KMS-11 (cell line): ENCODE data around the gene C16orf46.

Source experiments
- H2AFZ ChIP-seq: fragments of 200-600 bp; sonication (generic); 2 replicates; pipeline ENCODE4 v1.6.1; 2016; ENCODE audit warnings: antibody characterized with exemption, mixed run types, low read depth
- H3K27ac ChIP-seq: fragments of 200-600 bp; sonication (generic); 2 replicates; pipeline ENCODE4 v1.6.1; 2016; ENCODE audit warnings: mild to moderate bottlenecking, mixed run types
- H3K27me3 ChIP-seq: fragments of 200-600 bp; sonication (generic); 2 replicates; pipeline ENCODE4 v1.6.1; 2017; ENCODE audit warnings: mild to moderate bottlenecking, low read depth, mixed run types, moderate library complexity; ENCODE audit not compliant: insufficient read depth
- H3K36me3 ChIP-seq: fragments of 200-600 bp; sonication (generic); 2 replicates; pipeline ENCODE4 v1.6.1; 2017; ENCODE audit warnings: mild to moderate bottlenecking, mixed run types; ENCODE audit not compliant: insufficient read depth
- H3K4me1 ChIP-seq: fragments of 200-600 bp; sonication (generic); 2 replicates; pipeline ENCODE4 v1.6.1; 2016; ENCODE audit warnings: mild to moderate bottlenecking, low read depth, mixed run types; ENCODE audit not compliant: poor library complexity, severe bottlenecking
- H3K4me2 ChIP-seq: fragments of 200-600 bp; sonication (generic); 2 replicates; pipeline ENCODE4 v1.7.0; 2016; ENCODE audit warnings: mild to moderate bottlenecking, mixed run types
- H3K4me3 ChIP-seq: fragments of 200-600 bp; sonication (generic); IDR thresholded peaks from 2 replicates; pipeline ENCODE4 v1.6.1; 2017; ENCODE audit warnings: low read depth, low read length, mixed read lengths; ENCODE audit not compliant: insufficient read depth
- H3K79me2 ChIP-seq: fragments of 200-600 bp; sonication (generic); 2 replicates; pipeline ENCODE4 v1.6.1; 2016; ENCODE audit warnings: low read depth, mixed run types; ENCODE audit not compliant: insufficient read depth
- H3K9ac ChIP-seq: fragments of 200-600 bp; sonication (generic); 2 replicates; pipeline ENCODE4 v1.6.1; 2016; ENCODE audit warnings: mild to moderate bottlenecking, mixed run types
- H4K20me1 ChIP-seq: fragments of 200-600 bp; sonication (generic); 2 replicates; pipeline ENCODE4 v1.6.1; 2016; ENCODE audit warnings: mild to moderate bottlenecking, mixed run types; ENCODE audit not compliant: insufficient read depth
- TF ChIP-seq, protein P1 (sequence below): fragments of 200-600 bp; sonication (generic); conservative IDR thresholded peaks from 2 replicates; pipeline ENCODE4 v1.6.1; 2017; ENCODE audit warnings: low read depth, mild to moderate bottlenecking, antibody characterized with exemption, low read length, moderate library complexity, mixed read lengths

C16orf46 gene

DNA sequence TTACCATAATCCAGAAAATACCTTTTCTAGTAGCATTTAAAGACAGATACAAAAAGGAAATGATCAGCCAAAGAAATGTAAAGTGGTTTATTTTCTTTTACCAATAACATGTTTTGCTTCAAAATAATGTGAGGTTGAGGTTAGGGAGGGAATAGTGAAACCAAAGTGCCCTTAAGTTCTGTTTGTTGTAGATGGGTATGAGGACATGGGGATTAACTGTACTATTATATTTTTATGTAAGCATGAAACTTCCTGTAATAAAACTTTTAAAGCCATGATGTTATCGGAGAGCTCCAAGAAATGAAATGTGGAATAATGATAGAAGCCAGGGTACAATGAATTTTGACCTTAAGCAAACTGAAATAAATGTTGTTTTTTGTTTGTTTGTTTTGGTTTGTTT, 9.9 kb downstream of the C16orf46 start:
- Histone ChIP-seq H3K4me2 (no peak overlapping the region), H3K79me2 (no peaks in the 10 kb centered on the region), H2AFZ (no peak overlapping the region), H4K20me1 (no peaks in the 10 kb centered on the region), H3K9ac (no peak overlapping the region), H3K4me1 (no peaks in the 10 kb centered on the region), H3K27ac (no peak overlapping the region), H3K4me3 (no peak overlapping the region), H3K36me3 (no peaks in the 10 kb centered on the region), H3K27me3 (no peaks in the 10 kb centered on the region)
- TF ChIP-seq, protein P1, sequence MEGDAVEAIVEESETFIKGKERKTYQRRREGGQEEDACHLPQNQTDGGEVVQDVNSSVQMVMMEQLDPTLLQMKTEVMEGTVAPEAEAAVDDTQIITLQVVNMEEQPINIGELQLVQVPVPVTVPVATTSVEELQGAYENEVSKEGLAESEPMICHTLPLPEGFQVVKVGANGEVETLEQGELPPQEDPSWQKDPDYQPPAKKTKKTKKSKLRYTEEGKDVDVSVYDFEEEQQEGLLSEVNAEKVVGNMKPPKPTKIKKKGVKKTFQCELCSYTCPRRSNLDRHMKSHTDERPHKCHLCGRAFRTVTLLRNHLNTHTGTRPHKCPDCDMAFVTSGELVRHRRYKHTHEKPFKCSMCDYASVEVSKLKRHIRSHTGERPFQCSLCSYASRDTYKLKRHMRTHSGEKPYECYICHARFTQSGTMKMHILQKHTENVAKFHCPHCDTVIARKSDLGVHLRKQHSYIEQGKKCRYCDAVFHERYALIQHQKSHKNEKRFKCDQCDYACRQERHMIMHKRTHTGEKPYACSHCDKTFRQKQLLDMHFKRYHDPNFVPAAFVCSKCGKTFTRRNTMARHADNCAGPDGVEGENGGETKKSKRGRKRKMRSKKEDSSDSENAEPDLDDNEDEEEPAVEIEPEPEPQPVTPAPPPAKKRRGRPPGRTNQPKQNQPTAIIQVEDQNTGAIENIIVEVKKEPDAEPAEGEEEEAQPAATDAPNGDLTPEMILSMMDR: no peak

DNA sequence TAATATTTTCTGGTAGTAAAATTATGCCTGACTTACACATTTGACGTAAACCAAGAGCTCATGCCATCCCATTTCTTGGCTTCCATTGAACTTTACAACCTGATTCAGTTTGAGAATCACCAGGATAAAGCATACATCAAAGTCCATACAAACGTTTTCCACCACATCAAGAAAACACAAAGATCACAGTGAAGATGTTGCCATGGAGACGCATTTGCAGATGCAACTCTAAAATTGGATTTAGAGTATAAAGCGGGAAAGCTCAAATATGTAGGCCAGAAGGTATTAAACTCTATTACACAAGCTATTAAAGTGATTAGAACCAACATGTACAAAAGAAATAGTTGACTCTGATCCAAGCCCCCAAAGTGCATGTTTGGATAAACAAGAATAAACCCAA, 10.4 kb downstream of the C16orf46 start:
- H3K4me1 ChIP-seq: no peaks in the 10 kb centered on the region
- TF ChIP-seq, protein P1: no peak
- no peak overlapping the region for H2AFZ ChIP-seq
- no peak overlapping the region for H3K27ac ChIP-seq
- no peak overlapping the region for H3K4me2 ChIP-seq
- H3K36me3 ChIP-seq: no peaks in the 10 kb centered on the region
- H4K20me1 ChIP-seq: no peaks in the 10 kb centered on the region
- no peaks in the 10 kb centered on the region for H3K27me3 ChIP-seq
- no peak overlapping the region for H3K4me3 ChIP-seq
- no peaks in the 10 kb centered on the region for H3K79me2 ChIP-seq
- no peak overlapping the region for H3K9ac ChIP-seq

- H3K27ac ChIP-seq: no peak overlapping the region
- no peak overlapping the region for H3K4me3 ChIP-seq
- TF ChIP-seq, protein P1: no peak
- no peak overlapping the region for H2AFZ ChIP-seq
- no peaks in the 10 kb centered on the region for H3K27me3 ChIP-seq
- no peaks in the 10 kb centered on the region for H3K36me3 ChIP-seq
- no peaks in the 10 kb centered on the region for H3K4me1 ChIP-seq
- H3K79me2 ChIP-seq: no peaks in the 10 kb centered on the region
- no peak overlapping the region for H3K4me2 ChIP-seq
- H3K9ac ChIP-seq: no peak overlapping the region
- no peaks in the 10 kb centered on the region for H4K20me1 ChIP-seq
Observed at GRCh38 chr16:81061871-81062608, 15.0 kb downstream of the C16orf46 start.

DNA sequence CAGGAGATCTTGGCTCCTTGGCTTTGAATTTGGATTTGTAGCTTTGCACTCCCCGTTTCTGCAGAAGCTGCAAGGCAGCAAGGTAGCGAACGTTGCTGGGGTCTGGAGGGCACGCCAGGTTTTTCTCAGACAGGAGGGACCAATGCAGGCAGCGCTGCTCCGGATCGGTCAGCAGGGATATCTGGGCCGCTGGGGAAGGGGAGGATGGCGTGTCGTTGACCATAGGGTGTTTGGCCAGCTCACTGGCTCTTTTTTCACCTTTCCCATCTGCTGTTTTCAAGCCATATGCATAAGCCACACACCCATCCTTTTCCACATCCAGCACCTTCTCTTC, 15.8 kb downstream of the C16orf46 start:
- Histone ChIP-seq H3K36me3 (no peaks in the 10 kb centered on the region), H3K27ac (no peak overlapping the region), H3K79me2 (no peaks in the 10 kb centered on the region), H3K4me2 (no peak overlapping the region), H3K4me3 (no peak overlapping the region), H3K9ac (no peak overlapping the region), H2AFZ (no peak overlapping the region), H3K4me1 (no peaks in the 10 kb centered on the region), H4K20me1 (no peaks in the 10 kb centered on the region), H3K27me3 (no peaks in the 10 kb centered on the region)
- TF ChIP-seq, protein P1: no peak
